ENCODE results near the gene RASA2. TPM values are rescaled to one million over a fixed set of nuclear protein-coding genes. Genes with fewer than 3 reads are reported as not detected.

Gene RASA2
- polyA plus RNA-seq, 1 donor (not counting 4 experiments of a cell fraction or from before 2014, with no cell fraction given) = 10.3 TPM

DNA sequence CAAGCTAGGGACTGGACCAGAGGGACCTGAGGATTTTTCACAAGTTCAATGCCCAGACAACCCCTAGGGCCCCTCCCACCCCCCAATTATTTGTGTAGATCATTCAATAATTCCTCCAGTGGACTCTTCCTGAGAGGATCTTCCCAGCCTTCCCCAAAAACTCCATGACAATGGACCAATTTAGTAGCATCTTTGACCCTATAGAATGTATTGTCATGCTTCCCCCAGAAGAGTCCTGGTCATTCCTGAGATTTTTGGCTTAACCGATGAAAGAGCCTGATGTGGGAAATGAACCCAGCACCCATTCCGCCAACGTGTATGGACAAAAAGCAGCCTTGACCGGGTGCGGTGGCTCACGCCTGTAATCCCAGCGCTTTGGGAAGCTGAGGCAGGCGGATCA is 132.1 kb downstream of the RASA2 start:
- dilution Hi-C loops (cut with MboI; ENCODE audit: extremely low pct_ligation_motif_present, low sequenced_read_pairs) = no loop called here
- DNase-seq (ENCODE audit: low read depth, low spot score) (no peak), FAIRE-seq (no peak)
- no peak overlapping the region for H3K4me2 ChIP-seq (ENCODE audit: control insufficient read depth, extremely low read depth, insufficient read depth, low read depth, low read length)
- no peak overlapping the region for H3K27ac ChIP-seq (ENCODE audit: control insufficient read depth, insufficient read depth, low read length)
- H2AFZ ChIP-seq (ENCODE audit: control insufficient read depth, low read length) = no peak overlapping the region
- H3K79me2 ChIP-seq (ENCODE audit: control insufficient read depth, insufficient read depth, low read length) = no peaks in the 10 kb centered on the region
- no peaks in the 10 kb centered on the region for H3K9me1 ChIP-seq (ENCODE audit: control insufficient read depth, extremely low read depth, insufficient read depth, low read length)
- H3K9me3 ChIP-seq (ENCODE audit: control insufficient read depth, low read depth, low read length) = no peaks in the 10 kb centered on the region
- peaks cover 0 to 4% of the 10 kb centered on the region in 2 experiments for H3K36me3 ChIP-seq (ENCODE audit: control insufficient read depth in 2 of 2, extremely low read depth in 1 of 2, insufficient read depth in 2 of 2, low read length in 2 of 2)
- H3K4me1 ChIP-seq (ENCODE audit: control insufficient read depth, extremely low read depth, insufficient read depth, low read length) = no peaks in the 10 kb centered on the region
- no peaks in the 10 kb centered on the region for H4K20me1 ChIP-seq (ENCODE audit: control insufficient read depth, extremely low read depth, insufficient read depth, low read length)
- no peaks in the 10 kb centered on the region for H3K27me3 ChIP-seq (ENCODE audit: control insufficient read depth, extremely low read depth, insufficient read depth, low read length)
- TF ChIP-seq EZH2 (IDR thresholded peaks at IDR 0.05; ENCODE audit: low read length) = no peak
- TF ChIP-seq, protein P1, sequence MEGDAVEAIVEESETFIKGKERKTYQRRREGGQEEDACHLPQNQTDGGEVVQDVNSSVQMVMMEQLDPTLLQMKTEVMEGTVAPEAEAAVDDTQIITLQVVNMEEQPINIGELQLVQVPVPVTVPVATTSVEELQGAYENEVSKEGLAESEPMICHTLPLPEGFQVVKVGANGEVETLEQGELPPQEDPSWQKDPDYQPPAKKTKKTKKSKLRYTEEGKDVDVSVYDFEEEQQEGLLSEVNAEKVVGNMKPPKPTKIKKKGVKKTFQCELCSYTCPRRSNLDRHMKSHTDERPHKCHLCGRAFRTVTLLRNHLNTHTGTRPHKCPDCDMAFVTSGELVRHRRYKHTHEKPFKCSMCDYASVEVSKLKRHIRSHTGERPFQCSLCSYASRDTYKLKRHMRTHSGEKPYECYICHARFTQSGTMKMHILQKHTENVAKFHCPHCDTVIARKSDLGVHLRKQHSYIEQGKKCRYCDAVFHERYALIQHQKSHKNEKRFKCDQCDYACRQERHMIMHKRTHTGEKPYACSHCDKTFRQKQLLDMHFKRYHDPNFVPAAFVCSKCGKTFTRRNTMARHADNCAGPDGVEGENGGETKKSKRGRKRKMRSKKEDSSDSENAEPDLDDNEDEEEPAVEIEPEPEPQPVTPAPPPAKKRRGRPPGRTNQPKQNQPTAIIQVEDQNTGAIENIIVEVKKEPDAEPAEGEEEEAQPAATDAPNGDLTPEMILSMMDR (optimal IDR thresholded peaks at IDR 0.05 in 1 of 3, IDR thresholded peaks at IDR 0.05 in 1 of 3, conservative IDR thresholded peaks at IDR 0.05 in 1 of 3; ENCODE audit: extremely low read depth in 1 of 3, insufficient read depth in 2 of 3, low read length in 3 of 3) = no peak
- H3K9ac ChIP-seq (ENCODE audit: control insufficient read depth, extremely low read depth, insufficient read depth, low read length) = no peak overlapping the region
- no peak overlapping the region for H3K4me3 ChIP-seq (ENCODE audit: control insufficient read depth in 2 of 3, extremely low read depth in 1 of 3, insufficient read depth in 2 of 3, low read depth in 1 of 3, low read length in 3 of 3)

DNA sequence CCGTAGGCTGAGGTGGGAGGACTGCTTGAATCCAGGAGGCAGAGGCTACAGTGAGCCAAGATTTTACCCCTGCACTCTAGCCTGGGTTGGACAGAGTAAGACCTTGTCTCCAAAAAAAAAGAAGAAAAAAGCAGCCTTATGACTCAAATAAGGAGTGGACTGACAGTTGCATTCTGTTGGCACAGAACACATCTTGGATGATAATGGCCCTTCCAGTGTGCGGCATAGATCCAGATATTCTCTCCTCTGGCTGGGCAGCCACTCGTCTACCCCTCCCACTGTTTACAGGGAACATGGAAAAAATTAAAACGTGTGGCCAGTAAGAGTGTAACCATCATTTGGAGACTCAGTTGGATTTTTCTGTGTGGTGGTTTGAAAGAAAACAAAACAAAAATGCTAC is 132.6 kb downstream of the RASA2 start:
- Histone ChIP-seq H2AFZ (ENCODE audit: control insufficient read depth, low read length) (no peak overlapping the region), H3K36me3 (ENCODE audit: control insufficient read depth in 2 of 2, extremely low read depth in 1 of 2, insufficient read depth in 2 of 2, low read length in 2 of 2) (peaks cover 0 to 4% of the 10 kb centered on the region in 2 experiments), H3K4me3 (ENCODE audit: control insufficient read depth in 2 of 3, extremely low read depth in 1 of 3, insufficient read depth in 2 of 3, low read depth in 1 of 3, low read length in 3 of 3) (no peak overlapping the region), H3K9me1 (ENCODE audit: control insufficient read depth, extremely low read depth, insufficient read depth, low read length) (no peaks in the 10 kb centered on the region), H3K4me2 (ENCODE audit: control insufficient read depth, extremely low read depth, insufficient read depth, low read depth, low read length) (no peak overlapping the region), H3K79me2 (ENCODE audit: control insufficient read depth, insufficient read depth, low read length) (no peaks in the 10 kb centered on the region), H3K27ac (ENCODE audit: control insufficient read depth, insufficient read depth, low read length) (no peak overlapping the region), H4K20me1 (ENCODE audit: control insufficient read depth, extremely low read depth, insufficient read depth, low read length) (no peaks in the 10 kb centered on the region), H3K9me3 (ENCODE audit: control insufficient read depth, low read depth, low read length) (no peaks in the 10 kb centered on the region), H3K4me1 (ENCODE audit: control insufficient read depth, extremely low read depth, insufficient read depth, low read length) (no peaks in the 10 kb centered on the region), H3K9ac (ENCODE audit: control insufficient read depth, extremely low read depth, insufficient read depth, low read length) (no peak overlapping the region), H3K27me3 (ENCODE audit: control insufficient read depth, extremely low read depth, insufficient read depth, low read length) (no peaks in the 10 kb centered on the region)
- FAIRE-seq (no peak), DNase-seq (ENCODE audit: low read depth, low spot score) (no peak)
- TF ChIP-seq, protein P1 (optimal IDR thresholded peaks at IDR 0.05 in 1 of 3, IDR thresholded peaks at IDR 0.05 in 1 of 3, conservative IDR thresholded peaks at IDR 0.05 in 1 of 3; ENCODE audit: extremely low read depth in 1 of 3, insufficient read depth in 2 of 3, low read length in 3 of 3) = no peak
- TF ChIP-seq EZH2 (IDR thresholded peaks at IDR 0.05; ENCODE audit: low read length) = no peak
- dilution Hi-C loops (cut with MboI; ENCODE audit: extremely low pct_ligation_motif_present, low sequenced_read_pairs) = no loop called here
